Spleen (tissue), 11 donors: ENCODE data around the gene MITD1. TPM values are rescaled to one million over a fixed set of nuclear protein-coding genes. Genes with fewer than 3 reads are reported as not detected.

Experiments
- DNase-seq: peaks from one replicate; pipeline ENCODE4 v3.0.0-alpha.2; 2020
- H3K27ac ChIP-seq, 8 donors: fragments of 200-600 bp; sonication (generic) in 7 of 8; 1 replicate in 4 of 8; 2 replicates in 4 of 8; pipeline versions ENCODE4 v1.5.0 to v1.8.0; 2016 to 2021; ENCODE audit warnings: inconsistent platforms in 4 of 8, mild to moderate bottlenecking in 4 of 8, moderate library complexity in 1 of 8
- H3K27me3 ChIP-seq, 7 donors: fragments of 200-600 bp; sonication (generic) in 6 of 7; replicated peaks in 1 of 7; 1 replicate in 4 of 7; 2 replicates in 3 of 7; pipeline versions ENCODE4 v1.5.0 to v1.8.0; 2016 to 2021; ENCODE audit warnings: inconsistent platforms in 3 of 7, mild to moderate bottlenecking in 1 of 7
- H3K36me3 ChIP-seq, 6 donors: fragments of 200-600 bp; sonication (generic) in 5 of 6; 1 replicate in 4 of 6; 2 replicates in 2 of 6; pipeline versions ENCODE4 v1.5.0 to v1.8.0; 2016 to 2021; ENCODE audit warnings: inconsistent platforms in 2 of 6
- H3K4me1 ChIP-seq, 6 donors: fragments of 200-600 bp; sonication (generic) in 5 of 6; 1 replicate in 3 of 6; 2 replicates in 3 of 6; pipeline versions ENCODE4 v1.5.0 to v1.8.0; 2016 to 2021; ENCODE audit warnings: inconsistent platforms in 3 of 6
- H3K4me3 ChIP-seq, 8 donors: fragments of 200-600 bp; sonication (generic) in 7 of 8; 1 replicate in 4 of 8; 2 replicates in 4 of 8; pipeline versions ENCODE4 v1.5.0 to v1.8.0; 2016 to 2021; ENCODE audit warnings: inconsistent platforms in 4 of 8, mild to moderate bottlenecking in 4 of 8, moderate library complexity in 2 of 8
- H3K9me3 ChIP-seq, 8 donors: fragments of 200-600 bp; sonication (generic) in 7 of 8; 1 replicate in 4 of 8; 2 replicates in 4 of 8; pipeline versions ENCODE4 v1.5.0 to v1.8.0; 2016 to 2021; ENCODE audit warnings: inconsistent platforms in 4 of 8
- POLR2A ChIP-seq, 3 donors: fragments of 450-650 bp; IDR thresholded peaks; one replicate each; pipeline ENCODE4 v1.5.1; 2017; ENCODE audit warnings: antibody characterized with exemption in 3 of 3, mild to moderate bottlenecking in 1 of 3
- POLR2AphosphoS5 ChIP-seq, 3 donors: sonication (generic); formaldehyde crosslinking; IDR thresholded peaks; one replicate each; pipeline ENCODE4 v1.5.1; 2017; ENCODE audit warnings: antibody characterized with exemption in 3 of 3
- WGBS, 5 donors: extraction: QIAGEN DNeasy Blood & Tissue Kit in 3 of 5; methylation state at CpG; one replicate each; pipeline versions ENCODE4 v1.1.5 to v1.1.7; 2013 to 2018; 5-methylcytosine and 5-hydroxymethylcytosine counted together
- intact Hi-C: fragments of 100-400 bp; cut with DNase I; formaldehyde crosslinking; loops from one replicate; pipeline ENCODE4 v1.15.0; 2023; ENCODE audit warnings: low total_unique reads
- polyA plus RNA-seq, 3 donors: library from polyadenylated mRNA; stranded (reverse); fragments of 200-250 nt; gene quantifications; one replicate each; pipeline ENCODE4 v1.2.1, GENCODE V29; 2013
- small RNA-seq, 4 donors: library from RNA; depleted of rRNA; stranded (forward); fragments of <200 nt; gene quantifications; one replicate each; pipeline ENCODE3, GENCODE V24; 2016
- total RNA-seq, 7 donors: library from RNA; depleted of rRNA in 3 of 7; stranded (reverse); fragments of >200 nt in 3 of 7; fragmentation: NEBNext Ultra II Directional in 4 of 7; extraction: Animal tissue kit (Norgen Biotek cat#: 25700) in 4 of 7; gene quantifications; one replicate each; pipeline versions ENCODE4 v1.1.0 to v1.2.1, GENCODE V29; 2016 to 2021
- TF ChIP-seq, protein P1 (sequence below), 11 experiments: fragments of 200-600 bp in 7 of 11; fragments of 450-650 bp in 4 of 11; sonication (generic) in 4 of 11; IDR thresholded peaks in 8 of 11; conservative IDR thresholded peaks in 3 of 11; 1 replicate in 7 of 11; 2 replicates in 4 of 11; pipeline versions ENCODE4 v1.4.0 to v1.8.0; 2016 to 2021; ENCODE audit warnings: antibody characterized with exemption in 11 of 11, inconsistent platforms in 4 of 11, mild to moderate bottlenecking in 1 of 11
- donor health status: healthy with polysubstance abuse.
- donor health status: DM: no; HTN: no; CAD: no; lungs with moderate emphysema.
- donor health status: DM: no; HTN: no; CAD: no.
- donor health status: Bipolar disorder and iron deficiency.
- donor health status: healthy.
- donor health status: DM: no; HTN: no; CAD: no.
- donor health status: DM: yes; HTN: yes; CAD: no.

The MITD1 gene
- total and polyA plus RNA-seq, 10 donors = 30.4 to 72.4 (median 40.0) TPM

DNA sequence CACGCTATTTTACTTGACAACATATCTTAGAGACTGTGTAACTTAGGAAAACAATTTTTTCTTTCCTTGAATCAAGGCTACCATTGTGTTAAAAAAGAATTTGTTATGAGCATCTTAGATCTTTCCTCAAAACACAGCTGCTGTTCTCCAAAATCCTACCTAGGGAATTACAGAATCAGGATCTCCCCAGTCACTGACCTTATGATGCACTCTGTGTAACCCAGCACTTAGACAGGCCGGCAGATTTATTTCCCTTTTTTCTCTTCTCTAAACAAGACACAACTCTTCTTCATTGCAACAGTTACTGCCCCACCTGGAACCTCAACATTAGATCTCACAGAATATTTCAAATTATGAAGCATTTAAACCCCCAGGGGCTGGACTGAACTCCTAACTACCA, 52.9 kb downstream of the MITD1 start:
- Histone ChIP-seq H3K4me3 (no peak overlapping the region), H3K4me1 (no peaks in the 10 kb centered on the region), H3K36me3 (peaks cover 0 to 29% (median 13%) of the 10 kb centered on the region in 6 donors), H3K27ac (no peak overlapping the region), H3K9me3 (peaks cover 0 to 100% (median 80%) of the 10 kb centered on the region in 8 donors), H3K27me3 (no peaks in the 10 kb centered on the region)
- DNase-seq = no peak
- intact Hi-C loops = no loop called here
- WGBS, 5 donors = 68 to 72% (median 70%) methylated on average over 2 of the region's 2 CpGs
- TF ChIP-seq, protein P1, sequence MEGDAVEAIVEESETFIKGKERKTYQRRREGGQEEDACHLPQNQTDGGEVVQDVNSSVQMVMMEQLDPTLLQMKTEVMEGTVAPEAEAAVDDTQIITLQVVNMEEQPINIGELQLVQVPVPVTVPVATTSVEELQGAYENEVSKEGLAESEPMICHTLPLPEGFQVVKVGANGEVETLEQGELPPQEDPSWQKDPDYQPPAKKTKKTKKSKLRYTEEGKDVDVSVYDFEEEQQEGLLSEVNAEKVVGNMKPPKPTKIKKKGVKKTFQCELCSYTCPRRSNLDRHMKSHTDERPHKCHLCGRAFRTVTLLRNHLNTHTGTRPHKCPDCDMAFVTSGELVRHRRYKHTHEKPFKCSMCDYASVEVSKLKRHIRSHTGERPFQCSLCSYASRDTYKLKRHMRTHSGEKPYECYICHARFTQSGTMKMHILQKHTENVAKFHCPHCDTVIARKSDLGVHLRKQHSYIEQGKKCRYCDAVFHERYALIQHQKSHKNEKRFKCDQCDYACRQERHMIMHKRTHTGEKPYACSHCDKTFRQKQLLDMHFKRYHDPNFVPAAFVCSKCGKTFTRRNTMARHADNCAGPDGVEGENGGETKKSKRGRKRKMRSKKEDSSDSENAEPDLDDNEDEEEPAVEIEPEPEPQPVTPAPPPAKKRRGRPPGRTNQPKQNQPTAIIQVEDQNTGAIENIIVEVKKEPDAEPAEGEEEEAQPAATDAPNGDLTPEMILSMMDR (IDR thresholded peaks at IDR 0.05 in 8 of 11, conservative IDR thresholded peaks at IDR 0.05 in 3 of 11) = no peak
- TF ChIP-seq POLR2AphosphoS5 (IDR thresholded peaks at IDR 0.05) (no peak), POLR2A (IDR thresholded peaks at IDR 0.05) (no peak)

Small RNA genes lying within 50 kb of the gene (small RNA-seq; reads per million reads assigned to genes)
- gene AC092587.1 = 0 reads per million in 4 donors

Other genes with a start within 250 kb of the MITD1 start
- gene CRACDL, start 244.8 kb downstream of the MITD1 start, total RNA-seq = 1 to 10 TPM; 1.0 to 5.1 (median 2.1) TPM
- gene CRACDL, start 244.8 kb downstream of the MITD1 start, polyA plus RNA-seq = under 1 TPM; 0.52 to 0.77 (median 0.76) TPM
- gene C2orf15, start 39.4 kb downstream of the MITD1 start, total RNA-seq = 1 to 10 TPM in 6 of 7 donors, under 1 TPM in 1; 0.52 to 2.4 (median 1.5) TPM
- 1 to 10 TPM; 1.3 to 1.4 (median 1.3) TPM for gene C2orf15, start 39.4 kb downstream of the MITD1 start, polyA plus RNA-seq
- gene TSGA10, start 26.1 kb downstream of the MITD1 start, total RNA-seq = 10 to 100 TPM in 3 of 7 donors, 1 to 10 TPM in 4; 6.8 to 14.0 (median 8.1) TPM
- gene TSGA10, start 26.1 kb downstream of the MITD1 start, polyA plus RNA-seq = 1 to 10 TPM; 2.5 to 4.6 (median 2.7) TPM
- gene LIPT1, start 26.1 kb downstream of the MITD1 start, total RNA-seq = 10 to 100 TPM; 10.4 to 20.8 (median 15.6) TPM
- 10 to 100 TPM; 12.0 to 20.3 (median 17.6) TPM for gene LIPT1, start 26.1 kb downstream of the MITD1 start, polyA plus RNA-seq
- 10 to 100 TPM; 17.1 to 26.0 (median 22.4) TPM for gene MRPL30, start 126 bp upstream of the MITD1 start, total RNA-seq
- gene MRPL30, start 126 bp upstream of the MITD1 start, polyA plus RNA-seq = 10 to 100 TPM; 12.8 to 19.1 (median 18.3) TPM
- not detected for gene LYG2, start 74.6 kb upstream of the MITD1 start, total RNA-seq
- gene LYG2, start 74.6 kb upstream of the MITD1 start, polyA plus RNA-seq = not detected
- gene LYG1, start 120.1 kb upstream of the MITD1 start, total RNA-seq = 1 to 10 TPM in 5 of 7 donors, under 1 TPM in 1, not detected in 1; 0.47 to 2.8 (median 1.5) TPM
- 1 to 10 TPM; 4.3 to 5.3 (median 4.4) TPM for gene LYG1, start 120.1 kb upstream of the MITD1 start, polyA plus RNA-seq
- gene TXNDC9, start 155.3 kb upstream of the MITD1 start, total RNA-seq = 10 to 100 TPM; 19.7 to 49.7 (median 30.8) TPM
- gene TXNDC9, start 155.3 kb upstream of the MITD1 start, polyA plus RNA-seq = 10 to 100 TPM; 18.3 to 26.6 (median 22.0) TPM
- gene EIF5B, start 156.3 kb upstream of the MITD1 start, total RNA-seq = 10 to 100 TPM; 23.8 to 49.5 (median 32.3) TPM
- 10 to 100 TPM; 14.6 to 25.4 (median 22.3) TPM for gene EIF5B, start 156.3 kb upstream of the MITD1 start, polyA plus RNA-seq